Skeletal muscle cell (primary cell): ENCODE results near the gene KPNA3.

ENCODE experiments used
- DNase-seq: peaks from one replicate; pipeline ENCODE4 v3.0.0-alpha.2; 2010; ENCODE audit warnings: low read depth
- H3K4me3 ChIP-seq: 2 replicates; pipeline ENCODE4 v1.5.1; 2011; ENCODE audit warnings: low read depth, mild to moderate bottlenecking, control low read depth, low read length, moderate library complexity

The KPNA3 gene

DNA sequence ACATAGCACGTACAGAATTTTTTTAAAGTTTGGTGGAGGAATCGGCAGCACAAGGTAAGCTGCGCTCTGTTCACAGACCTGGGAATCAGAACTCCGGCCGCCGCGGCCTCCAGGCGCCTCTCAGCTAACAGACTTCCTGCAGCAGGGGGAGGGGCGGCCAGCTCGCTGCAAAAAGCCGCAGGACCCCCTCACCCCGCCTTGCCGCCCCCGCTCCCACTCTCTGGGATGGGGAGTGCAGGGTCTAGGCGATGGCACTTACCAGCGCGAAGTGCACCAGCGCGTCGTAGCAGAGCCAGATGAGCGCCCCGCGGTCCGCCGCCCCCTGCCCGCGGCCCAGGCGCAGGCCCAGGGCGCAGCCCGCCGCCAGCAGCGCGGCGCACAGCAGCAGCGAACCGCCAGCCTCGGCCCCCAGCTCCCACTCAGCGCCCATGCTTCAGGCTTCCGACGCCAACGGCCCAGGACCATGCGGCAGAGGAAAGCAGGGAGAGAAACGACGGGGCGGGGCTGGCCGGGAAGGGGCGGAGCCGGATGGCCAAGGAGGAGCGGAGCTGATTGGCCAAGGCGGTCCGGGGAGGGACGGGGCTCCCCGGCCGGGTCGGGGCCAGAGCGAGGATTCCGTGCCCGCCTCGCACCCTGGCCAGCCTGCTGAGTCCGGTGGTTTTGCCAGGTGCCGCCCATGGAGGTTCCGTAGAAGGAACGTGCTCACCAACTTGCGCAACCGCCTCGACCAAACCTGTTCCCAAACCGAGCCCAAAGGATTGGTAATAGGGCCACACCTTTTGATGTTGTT, 101.3 kb downstream of the KPNA3 start, which contains the start of gene EBPL:
EBPL (minus strand) TSS at position 492 of the 790 bp plus-strand sequence; CDS start at position 430, 62 bp downstream.
- H3K4me3 ChIP-seq: peak within 1 kb of the TSS; percentile 78
- peak; percentile 61 for DNase-seq

DNA sequence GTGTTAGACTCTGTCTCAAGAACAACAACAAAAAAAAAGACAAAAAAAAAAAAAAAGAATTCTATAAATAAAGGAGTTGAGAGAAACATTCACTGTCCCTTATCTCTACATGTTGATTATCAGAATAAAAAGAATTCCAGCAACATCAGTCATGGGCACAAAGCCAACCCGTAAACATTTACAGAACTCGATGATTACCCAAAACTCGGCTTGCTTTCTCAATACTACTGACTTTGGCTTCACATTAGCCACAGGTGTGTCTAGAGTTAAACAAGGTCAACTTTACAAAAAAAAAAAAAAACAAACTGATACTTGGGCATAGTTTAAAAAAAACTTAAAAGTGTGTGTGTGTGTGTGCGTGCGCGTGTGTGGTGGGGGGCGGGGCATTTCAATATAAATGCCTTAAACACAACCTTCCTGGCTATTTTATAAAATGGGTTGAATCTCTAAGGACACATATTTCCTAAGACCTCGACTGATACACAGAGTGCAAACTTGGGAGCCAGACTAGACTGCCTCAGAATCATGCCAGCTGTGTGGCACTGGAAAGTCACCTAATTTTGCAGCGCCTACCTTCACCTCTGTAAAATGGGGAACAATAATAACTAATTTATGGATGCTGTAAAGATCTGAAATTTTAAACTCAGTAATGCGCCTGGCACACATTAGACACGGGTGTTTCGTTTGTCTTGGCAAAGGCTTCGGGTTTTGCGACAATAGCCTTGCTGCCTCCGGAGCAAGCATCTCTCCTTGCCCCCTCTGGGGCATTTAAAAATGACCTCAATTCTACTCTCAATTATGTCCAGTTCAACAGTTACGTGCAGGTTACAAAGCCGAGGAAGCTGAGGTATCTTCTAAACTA, 102.1 kb downstream of the KPNA3 start:
- peak overlapping the region; percentile 78 for H3K4me3 ChIP-seq
- DNase-seq: no peak

DNA sequence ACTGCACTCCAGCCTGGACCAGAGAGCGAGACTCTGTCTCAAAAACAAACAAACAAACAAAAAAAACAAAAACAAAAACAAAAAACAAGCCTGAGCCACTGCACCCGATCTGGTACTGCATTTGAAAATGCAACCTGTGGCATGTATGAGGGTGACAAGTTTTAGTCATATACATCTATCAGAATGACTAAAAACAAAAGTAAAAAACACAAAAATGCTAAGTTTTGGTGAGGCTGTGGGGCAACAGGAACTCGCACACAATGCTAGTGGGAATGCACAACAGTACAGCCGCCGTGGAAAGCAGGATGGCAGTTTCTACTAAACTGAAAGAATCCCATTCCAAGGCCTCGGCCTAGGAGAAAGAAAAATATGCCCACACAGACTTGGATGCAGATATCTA, 109.0 kb downstream of the KPNA3 start:
- DNase-seq: no peak
- no peak overlapping the region for H3K4me3 ChIP-seq

DNA sequence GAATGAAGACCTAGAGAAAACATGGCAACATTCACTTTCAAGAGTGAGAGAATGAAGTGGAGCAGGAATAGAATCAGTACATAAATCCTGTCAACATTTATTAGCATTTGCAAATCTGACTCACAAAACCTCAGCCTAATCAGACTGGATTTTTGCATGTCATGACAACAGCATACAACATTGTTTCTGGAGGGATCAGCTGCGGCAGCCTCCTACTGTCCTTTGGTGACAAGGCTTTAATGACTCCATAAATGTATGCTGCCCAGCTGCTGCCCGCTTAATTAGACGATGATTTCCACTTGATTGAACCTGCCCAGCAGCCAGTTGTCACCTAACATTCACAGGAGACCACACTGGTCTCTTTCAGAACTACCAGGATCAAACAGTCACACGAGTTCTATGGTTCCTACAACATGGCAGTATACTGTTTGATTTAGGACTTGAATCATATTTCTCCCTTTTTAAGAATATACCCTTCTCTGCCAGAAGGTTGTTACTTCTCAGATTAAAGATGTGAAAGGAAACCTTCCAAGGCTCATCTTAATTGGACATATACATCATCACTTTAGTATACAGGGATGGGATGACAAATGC, 110.5 kb downstream of the KPNA3 start:
- no peak for DNase-seq
- no peak overlapping the region for H3K4me3 ChIP-seq

DNA sequence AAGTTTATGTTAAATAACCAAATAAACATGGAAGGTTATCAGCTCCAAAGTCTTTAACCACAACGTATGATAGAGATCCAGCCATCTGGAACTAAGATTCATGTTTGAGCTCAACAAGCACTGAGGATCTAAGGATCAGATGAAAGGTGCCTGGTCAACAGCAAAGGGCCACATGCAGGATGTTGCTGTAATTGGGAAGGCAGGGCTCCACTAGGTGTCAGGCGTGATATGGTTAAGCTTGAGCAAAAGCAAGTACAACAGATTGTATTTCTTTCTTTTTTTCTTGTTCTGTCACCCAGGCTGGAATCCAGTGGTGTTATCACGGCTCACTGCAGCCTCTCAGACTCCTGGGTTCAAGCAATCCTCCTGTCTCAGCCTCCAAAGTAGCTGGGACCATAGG, 113.2 kb downstream of the KPNA3 start:
- no peak overlapping the region for H3K4me3 ChIP-seq
- no peak for DNase-seq

DNA sequence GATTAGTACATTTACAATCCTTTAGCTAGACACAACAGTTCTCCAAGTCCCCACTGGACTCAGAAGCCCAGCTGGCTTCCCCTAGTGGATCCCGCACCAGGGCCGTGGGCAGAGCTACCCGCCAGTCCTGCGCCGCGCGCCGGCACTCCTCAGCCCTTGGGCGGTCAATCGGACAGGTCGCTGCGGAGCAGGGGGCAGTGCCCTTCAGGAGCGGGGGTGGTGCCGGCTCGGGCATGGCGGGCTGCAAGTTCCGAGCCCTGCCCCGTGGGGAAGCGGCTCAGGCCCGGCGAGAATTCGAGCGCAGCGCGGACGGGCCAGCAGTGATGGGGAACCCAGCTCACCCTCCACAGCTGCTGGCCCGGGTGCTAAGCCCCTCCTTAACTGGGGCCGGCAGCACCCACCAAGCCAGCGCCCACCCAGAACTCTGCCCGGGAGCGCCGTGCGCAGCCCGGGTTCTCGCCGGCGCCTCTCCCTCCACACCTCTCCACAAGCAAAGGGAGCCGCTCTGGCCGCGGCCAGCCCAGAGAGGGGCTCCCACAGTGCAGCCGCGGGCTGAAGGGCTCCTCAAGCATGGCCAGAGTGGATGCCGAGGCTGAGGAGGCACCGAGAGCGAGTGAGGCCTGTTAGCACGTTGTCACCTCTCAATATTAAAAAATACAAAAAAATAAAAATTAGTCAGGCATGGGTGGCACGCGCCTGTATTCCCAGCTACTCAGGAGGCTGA, 114.1 kb downstream of the KPNA3 start:
- no peak overlapping the region for H3K4me3 ChIP-seq
- no peak for DNase-seq

DNA sequence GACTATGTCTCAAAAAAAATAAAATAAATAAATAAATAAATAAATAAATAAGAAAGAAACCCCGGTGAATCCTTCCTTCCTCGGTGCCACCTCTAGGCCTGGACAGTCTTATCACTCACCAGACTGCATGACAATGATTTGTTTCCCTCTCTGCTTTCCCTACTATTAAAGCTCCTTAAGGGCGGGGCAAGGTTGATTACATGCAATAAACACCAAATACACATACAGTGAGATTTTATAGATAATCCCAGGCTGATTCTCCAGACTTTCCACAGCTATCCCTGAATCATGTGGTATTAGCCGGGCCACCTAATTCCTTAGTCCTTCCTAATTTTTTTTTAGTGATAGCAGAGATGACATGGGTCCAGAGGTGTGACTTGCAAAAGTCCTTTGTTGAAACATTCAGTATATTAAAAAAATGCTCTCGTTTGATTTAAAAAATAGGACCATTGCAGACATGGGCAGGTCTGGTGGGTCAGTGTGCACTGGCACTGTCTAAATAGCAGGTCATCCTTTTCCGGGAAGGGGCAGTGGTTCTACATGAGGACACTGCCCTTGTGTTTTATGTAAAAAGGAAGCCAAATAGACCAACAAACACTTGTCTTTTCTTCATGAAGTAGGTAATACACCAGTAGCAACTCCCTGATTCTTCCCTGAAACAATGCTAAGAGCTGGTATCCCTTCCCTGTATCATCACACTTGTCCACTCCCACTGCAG, 115.7 kb downstream of the KPNA3 start:
- no peak for DNase-seq
- no peak overlapping the region for H3K4me3 ChIP-seq

DNA sequence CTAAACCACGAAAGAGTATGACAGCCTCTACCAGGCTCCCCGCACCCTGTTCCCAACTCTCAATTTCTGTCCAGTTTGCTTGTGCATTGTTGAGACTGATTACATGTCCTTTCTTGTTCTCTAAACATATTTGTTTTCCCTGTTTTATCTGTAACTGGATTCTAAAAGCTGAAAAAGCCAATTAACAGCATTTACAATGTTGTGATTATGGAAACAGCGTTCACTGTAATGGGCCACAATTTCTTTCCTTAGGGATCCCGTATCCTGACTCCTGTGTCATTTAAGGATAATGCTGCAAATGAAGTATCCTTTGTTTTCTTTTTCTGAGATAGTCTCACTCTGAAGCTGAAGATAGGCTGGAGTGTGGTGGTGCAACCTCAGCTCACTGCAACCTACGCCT, 121.7 kb downstream of the KPNA3 start:
- no peak overlapping the region for H3K4me3 ChIP-seq
- no peak for DNase-seq

DNA sequence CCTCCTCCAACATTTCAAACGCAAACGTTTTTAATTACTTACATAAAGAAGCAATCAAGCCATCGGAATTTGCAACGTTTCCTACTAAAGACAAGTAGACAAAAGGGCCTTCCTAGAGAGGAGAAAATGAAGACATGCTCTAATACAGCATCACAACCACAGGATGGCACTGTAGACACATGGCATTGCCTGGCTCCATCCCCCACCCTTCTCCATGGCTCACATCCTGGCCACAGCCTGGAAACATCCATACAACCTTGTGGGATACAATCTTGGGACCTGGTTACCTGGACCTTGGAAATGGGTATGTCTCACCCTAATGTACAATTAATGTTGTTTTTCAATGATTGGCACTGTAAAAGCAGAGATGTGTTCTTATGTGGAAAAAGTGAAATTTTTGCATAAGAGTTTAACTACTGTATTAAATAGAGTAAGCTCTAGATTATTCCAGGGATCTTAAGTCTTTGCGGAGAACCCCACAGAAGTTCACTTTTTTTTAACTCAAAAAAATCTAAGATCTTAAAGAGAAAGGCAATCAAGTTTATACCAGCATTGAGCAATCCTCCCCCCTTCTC, 122.7 kb downstream of the KPNA3 start:
- no peak for DNase-seq
- no peak overlapping the region for H3K4me3 ChIP-seq

DNA sequence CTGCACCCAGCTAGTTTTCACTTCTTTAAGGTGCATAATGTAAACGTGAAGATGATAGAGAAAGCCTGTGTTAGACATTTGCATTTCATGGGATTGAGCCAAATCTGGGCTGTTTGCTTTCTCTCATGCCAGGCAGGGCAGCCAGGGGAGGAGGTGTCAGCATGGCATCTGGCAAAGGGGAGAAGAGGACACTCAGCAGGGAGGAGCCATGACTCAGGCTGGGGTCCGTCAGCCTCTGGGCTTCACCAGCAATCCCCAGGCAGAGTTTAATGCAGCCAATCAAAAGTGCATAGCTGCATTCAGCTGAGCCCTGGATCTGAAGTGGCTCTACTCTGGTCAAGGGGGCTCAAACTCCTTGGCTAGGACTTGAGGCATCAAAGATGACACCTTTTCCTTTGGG, 124.7 kb downstream of the KPNA3 start:
- DNase-seq: no peak
- H3K4me3 ChIP-seq: no peak overlapping the region

DNA sequence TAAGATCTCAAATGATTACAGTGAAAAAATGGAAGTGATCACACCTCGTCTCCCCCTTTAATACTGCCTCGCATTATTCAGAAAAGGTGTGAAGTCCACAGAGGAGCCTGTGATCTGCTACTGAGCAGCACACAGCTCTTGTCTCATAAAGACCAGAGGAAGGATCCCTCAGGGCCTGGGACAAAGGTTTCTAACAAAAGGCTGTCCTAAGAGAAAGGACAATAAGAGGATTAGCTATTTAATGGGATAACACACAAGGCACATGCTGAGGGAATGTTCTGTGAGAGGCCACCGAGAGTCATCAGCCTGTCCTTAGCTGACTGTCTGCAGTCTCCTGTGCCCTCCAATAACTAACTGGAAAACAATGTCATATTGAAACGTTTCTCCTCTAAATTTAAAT, 127.9 kb downstream of the KPNA3 start:
- H3K4me3 ChIP-seq: no peak overlapping the region
- DNase-seq: no peak

DNA sequence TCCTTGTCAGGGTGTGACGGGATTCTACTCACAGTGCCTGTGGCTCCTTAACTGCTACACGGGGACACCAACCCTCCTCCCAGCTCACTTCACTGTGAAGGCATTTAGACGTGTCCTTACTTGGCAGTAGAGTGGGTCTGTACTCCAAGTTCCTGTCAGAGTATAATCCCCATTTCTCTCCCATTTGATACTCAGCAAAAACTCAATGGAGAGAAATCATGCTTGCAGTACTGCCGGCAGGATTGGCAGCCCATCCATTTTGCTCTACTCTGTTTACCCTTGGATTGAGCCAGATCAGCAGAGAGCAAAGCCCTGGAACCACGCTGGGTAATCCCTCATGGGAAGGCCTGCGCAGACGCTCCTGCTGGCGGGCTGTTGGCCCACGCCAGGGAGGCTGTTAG, 135.2 kb downstream of the KPNA3 start:
- no peak for DNase-seq
- H3K4me3 ChIP-seq: no peak overlapping the region

DNA sequence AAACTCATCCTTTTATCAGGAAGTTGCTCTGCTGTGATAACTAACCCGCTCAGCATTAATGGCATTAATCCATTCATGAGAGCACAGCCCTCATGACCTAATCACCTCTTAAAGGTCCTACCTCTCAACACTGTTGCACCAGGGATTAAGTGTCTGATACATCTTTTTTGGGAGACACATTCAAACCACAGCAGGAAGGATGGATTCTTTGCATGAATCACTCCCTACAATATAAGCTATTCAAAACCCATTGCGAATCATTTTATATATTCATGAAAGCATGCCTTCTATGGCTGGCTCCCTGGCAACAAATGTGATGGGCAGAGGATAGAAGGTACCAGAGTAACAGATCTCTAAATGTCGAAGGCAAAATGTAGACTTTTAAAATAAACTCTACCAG, 136.6 kb downstream of the KPNA3 start:
- no peak for DNase-seq
- no peak overlapping the region for H3K4me3 ChIP-seq

DNA sequence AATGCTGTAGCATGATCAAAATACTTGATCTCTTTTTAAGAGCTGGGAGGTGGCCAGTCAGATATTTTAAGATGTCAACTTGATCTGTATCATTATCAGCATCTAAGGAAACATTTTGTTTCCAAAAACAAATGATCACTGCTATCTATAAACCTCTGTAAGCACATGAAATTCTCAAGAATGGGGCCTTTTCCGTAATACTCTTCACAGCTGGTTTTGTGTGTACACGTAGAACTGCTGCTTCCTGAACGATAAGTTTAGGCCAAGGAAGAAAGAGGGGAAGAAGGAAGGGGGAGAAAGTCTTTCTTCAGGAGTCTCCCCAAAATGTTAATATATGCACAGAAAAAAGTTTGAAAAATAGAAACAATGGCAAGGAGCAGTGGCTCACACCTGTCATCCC, 138.5 kb downstream of the KPNA3 start:
- DNase-seq: no peak
- no peak overlapping the region for H3K4me3 ChIP-seq

DNA sequence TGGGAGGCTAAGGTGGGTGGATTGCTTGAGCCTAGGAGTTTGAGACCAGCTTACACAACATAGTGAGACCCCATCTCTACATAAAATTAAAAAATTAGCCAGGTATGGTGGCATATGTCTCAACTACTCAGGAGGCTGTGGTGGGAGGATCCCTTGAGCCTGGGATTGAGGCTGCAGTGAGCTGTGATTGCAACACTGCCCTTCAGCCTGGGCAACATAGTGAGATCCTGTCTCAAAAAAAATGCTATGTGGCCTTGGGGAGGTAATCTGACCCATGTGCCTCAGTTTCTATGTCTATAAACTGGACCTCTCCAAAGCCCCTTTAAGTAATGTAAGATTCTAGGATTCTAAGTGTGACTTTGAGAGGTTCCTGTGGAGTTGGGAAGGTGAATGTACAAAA, 139.0 kb downstream of the KPNA3 start:
- no peak for DNase-seq
- no peak overlapping the region for H3K4me3 ChIP-seq

DNA sequence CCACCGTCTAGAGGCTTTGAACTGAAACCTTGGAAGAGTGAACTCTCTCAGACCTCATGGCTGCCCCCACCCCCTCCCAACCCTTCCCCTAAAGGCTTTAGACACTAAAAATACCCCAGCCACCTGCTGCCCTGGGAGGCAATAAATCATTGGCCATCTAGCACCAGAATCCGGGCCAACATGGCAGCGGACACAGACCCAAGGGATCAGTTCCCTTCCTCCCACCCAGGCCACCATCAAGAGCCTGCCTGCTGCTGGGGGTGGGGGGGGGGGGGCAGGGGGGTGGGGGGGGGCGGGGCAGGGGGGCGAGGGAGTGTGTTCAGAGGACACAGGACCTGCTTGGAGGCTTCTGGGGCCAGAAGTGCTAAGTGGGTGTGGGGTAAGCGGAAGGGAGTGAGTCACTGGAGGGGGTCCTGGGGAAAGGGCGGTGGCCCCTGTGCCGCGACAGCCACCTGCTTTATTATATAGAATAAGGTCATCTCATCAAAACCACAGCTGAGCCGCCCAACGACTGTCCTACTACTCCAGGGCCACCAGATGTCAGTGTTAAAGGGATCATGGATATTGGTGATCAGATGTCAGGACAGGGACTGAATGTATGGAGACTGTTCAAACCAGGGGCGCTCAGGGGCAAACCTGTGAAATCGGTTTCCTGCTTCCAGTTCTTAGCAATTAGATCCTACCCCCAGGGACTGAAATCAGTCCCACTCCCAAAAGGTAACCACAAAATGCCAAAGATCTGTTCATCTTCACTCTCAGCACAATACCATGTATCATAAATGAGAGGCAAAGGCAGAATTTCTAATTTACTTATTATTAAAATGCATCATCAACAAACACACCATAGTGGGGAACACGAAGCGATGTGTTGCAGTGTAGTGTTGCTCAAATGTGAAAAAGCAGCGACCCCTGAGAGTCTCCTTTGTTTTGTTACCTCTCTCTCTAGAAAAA, 139.9 kb downstream of the KPNA3 start:
- H3K4me3 ChIP-seq: no peak overlapping the region
- no peak for DNase-seq

DNA sequence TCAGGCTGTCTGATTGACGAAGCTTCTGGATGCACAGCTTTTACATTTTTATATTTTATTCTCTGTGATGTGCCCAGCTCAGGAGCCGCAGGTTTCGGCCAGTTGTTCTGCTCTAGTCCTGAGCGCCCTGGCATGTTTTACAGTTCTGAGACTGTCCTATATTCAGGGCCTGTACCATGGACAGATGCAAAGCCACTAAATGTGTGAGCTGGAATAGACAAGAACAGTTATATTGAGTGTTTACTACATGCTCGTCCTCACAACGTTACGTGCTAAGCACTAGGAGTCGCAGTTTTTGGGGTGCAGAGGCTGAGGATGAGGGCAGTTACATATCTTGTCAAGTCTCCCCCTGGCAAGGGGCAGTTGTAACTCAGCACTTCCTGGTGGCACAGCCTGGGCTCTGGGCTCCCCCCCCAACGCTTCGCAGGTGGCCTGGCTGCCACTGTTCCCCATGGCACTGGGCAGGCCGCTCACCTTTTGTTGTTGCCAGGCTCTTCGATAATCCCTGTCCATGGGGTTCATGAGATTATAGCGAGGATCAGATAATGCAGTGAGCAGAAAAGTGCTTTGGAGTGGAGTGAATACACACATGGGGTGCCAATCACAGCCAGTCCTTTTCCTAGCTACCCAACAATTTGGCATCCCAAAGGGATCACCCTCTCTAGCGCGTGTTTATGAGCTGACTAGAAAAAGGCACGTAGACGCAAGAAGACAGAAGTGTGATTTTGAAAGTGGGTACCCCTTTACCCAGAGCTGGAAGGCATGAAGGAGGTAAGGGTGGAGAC, 140.7 kb downstream of the KPNA3 start:
- no peak for DNase-seq
- no peak overlapping the region for H3K4me3 ChIP-seq
